ENCODE measurements around the gene NRTN. TPM values are rescaled to one million over a fixed set of nuclear protein-coding genes. Genes with fewer than 3 reads are reported as not detected.

NRTN gene
- total and polyA plus RNA-seq, 2 of the 4 experiments (the other 2 are of a cell fraction): 0.17 to 0.18 TPM

DNA sequence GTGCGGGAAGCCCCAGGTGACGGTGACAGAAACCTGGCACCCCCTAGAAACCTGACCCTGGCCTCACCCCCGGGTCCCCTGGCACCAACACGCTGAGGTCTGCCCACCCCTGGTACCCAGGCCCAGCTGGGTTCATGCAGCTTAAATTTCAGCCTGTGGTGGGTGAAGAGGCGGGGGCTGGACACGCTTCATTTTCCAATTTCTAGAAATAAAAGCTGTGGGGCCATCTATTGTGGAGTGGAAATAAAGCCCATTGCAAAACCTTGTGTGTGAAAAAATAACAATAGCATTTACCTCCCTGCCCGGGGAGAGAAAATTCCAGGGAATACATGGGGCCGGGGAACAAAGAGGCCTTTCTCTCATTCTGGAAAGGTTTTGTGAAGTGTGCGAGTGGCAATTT, 73.0 kb downstream of the NRTN start:
- in situ Hi-C loops (cut with MboI; ENCODE audit: low sequenced_read_pairs) (no loop called here), intact Hi-C loops (cut with micrococcal nuclease) (no loop called here), dilution Hi-C loops (cut with HindIII; ENCODE audit: low sequenced_read_pairs, unreplicated experiment) (no loop called here)
- H3K36me3 ChIP-seq (ENCODE audit: control insufficient read depth, insufficient read depth, low read length): no peaks in the 10 kb centered on the region
- no CpG with 5 or more reads among the region's 9 CpGs for WGBS, 2 experiments (ENCODE audit: extremely low coverage in 2 of 2, insufficient read length in 1 of 2)
- H3K27me3 ChIP-seq (ENCODE audit: control insufficient read depth, insufficient read depth, low read length): peaks cover 4% of the 10 kb centered on the region
- TF ChIP-seq MAFK (IDR thresholded peaks at IDR 0.05; ENCODE audit: low read depth, low read length): no peak
- TF ChIP-seq, protein P1, sequence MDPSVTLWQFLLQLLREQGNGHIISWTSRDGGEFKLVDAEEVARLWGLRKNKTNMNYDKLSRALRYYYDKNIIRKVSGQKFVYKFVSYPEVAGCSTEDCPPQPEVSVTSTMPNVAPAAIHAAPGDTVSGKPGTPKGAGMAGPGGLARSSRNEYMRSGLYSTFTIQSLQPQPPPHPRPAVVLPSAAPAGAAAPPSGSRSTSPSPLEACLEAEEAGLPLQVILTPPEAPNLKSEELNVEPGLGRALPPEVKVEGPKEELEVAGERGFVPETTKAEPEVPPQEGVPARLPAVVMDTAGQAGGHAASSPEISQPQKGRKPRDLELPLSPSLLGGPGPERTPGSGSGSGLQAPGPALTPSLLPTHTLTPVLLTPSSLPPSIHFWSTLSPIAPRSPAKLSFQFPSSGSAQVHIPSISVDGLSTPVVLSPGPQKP (IDR thresholded peaks at IDR 0.05; ENCODE audit: borderline replicate concordance, low read depth, low read length): no peak
- no peak for TF ChIP-seq POLR2A (IDR thresholded peaks at IDR 0.05; ENCODE audit: low read depth, low read length)
- no peak for TF ChIP-seq BHLHE40 (IDR thresholded peaks at IDR 0.05; ENCODE audit: low read depth, low read length)
- no peak for TF ChIP-seq RFX5 (IDR thresholded peaks at IDR 0.05; ENCODE audit: low read depth, low read length)
- TF ChIP-seq SMC3 (IDR thresholded peaks at IDR 0.05; ENCODE audit: low read depth, low read length): no peak
- TF ChIP-seq, protein P2, sequence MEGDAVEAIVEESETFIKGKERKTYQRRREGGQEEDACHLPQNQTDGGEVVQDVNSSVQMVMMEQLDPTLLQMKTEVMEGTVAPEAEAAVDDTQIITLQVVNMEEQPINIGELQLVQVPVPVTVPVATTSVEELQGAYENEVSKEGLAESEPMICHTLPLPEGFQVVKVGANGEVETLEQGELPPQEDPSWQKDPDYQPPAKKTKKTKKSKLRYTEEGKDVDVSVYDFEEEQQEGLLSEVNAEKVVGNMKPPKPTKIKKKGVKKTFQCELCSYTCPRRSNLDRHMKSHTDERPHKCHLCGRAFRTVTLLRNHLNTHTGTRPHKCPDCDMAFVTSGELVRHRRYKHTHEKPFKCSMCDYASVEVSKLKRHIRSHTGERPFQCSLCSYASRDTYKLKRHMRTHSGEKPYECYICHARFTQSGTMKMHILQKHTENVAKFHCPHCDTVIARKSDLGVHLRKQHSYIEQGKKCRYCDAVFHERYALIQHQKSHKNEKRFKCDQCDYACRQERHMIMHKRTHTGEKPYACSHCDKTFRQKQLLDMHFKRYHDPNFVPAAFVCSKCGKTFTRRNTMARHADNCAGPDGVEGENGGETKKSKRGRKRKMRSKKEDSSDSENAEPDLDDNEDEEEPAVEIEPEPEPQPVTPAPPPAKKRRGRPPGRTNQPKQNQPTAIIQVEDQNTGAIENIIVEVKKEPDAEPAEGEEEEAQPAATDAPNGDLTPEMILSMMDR (conservative IDR thresholded peaks at IDR 0.05; ENCODE audit: low read depth, low read length): no peak
- TF ChIP-seq CHD1 (IDR thresholded peaks at IDR 0.05; ENCODE audit: low read depth, low read length): no peak
- TF ChIP-seq FOS (IDR thresholded peaks at IDR 0.05; ENCODE audit: low read depth, low read length): no peak
- no peak for TF ChIP-seq RCOR1 (IDR thresholded peaks at IDR 0.05; ENCODE audit: insufficient replicate concordance, low read length)
- TF ChIP-seq MAZ (IDR thresholded peaks at IDR 0.05; ENCODE audit: borderline replicate concordance, low read depth, low read length): no peak
- TF ChIP-seq, protein P3, sequence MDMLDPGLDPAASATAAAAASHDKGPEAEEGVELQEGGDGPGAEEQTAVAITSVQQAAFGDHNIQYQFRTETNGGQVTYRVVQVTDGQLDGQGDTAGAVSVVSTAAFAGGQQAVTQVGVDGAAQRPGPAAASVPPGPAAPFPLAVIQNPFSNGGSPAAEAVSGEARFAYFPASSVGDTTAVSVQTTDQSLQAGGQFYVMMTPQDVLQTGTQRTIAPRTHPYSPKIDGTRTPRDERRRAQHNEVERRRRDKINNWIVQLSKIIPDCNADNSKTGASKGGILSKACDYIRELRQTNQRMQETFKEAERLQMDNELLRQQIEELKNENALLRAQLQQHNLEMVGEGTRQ (IDR thresholded peaks at IDR 0.05; ENCODE audit: low read depth, low read length): no peak
- no peak for TF ChIP-seq RAD21 (IDR thresholded peaks at IDR 0.05; ENCODE audit: low read length)
- TF ChIP-seq NFE2L2 (IDR thresholded peaks at IDR 0.05; ENCODE audit: low read depth, low read length): no peak
- TF ChIP-seq MXI1 (IDR thresholded peaks at IDR 0.05; ENCODE audit: borderline replicate concordance, low read depth, low read length): no peak
- TF ChIP-seq CEBPB (IDR thresholded peaks at IDR 0.05; ENCODE audit: low read depth, low read length): no peak
- CTCF ChIA-PET: interaction anchor here (1.3 kb wide), 1 partner anchor 74 kb away, joined by 7 read pairs; the partner anchor contains the start of gene NRTN
- H2BK5ac ChIP-seq (ENCODE audit: low read depth, low read length, poor library complexity, severe bottlenecking): no peak overlapping the region
- no peak for ATAC-seq (ENCODE audit: low read depth)
- H3K9me1 ChIP-seq (ENCODE audit: insufficient read depth, low read length): peaks cover 5% of the 10 kb centered on the region; the same call in 1 of the 2 replicates
- BruUV-seq (replicated peaks): no TSS peak
- POLR2A ChIA-PET (ENCODE audit: unreplicated experiment): no interaction called here
- no peak overlapping the region for H4K5ac ChIP-seq (ENCODE audit: low read depth, low read length)
- peaks cover 16% of the 10 kb centered on the region for H3K4me1 ChIP-seq (ENCODE audit: control insufficient read depth, insufficient read depth, low read length)
- H4K8ac ChIP-seq (ENCODE audit: low read depth in 2 of 2, low read length in 2 of 2): no peak overlapping the region
- H3K4me3 ChIP-seq (ENCODE audit: insufficient read depth, low read depth, low read length): no peak overlapping the region
- no peak for DNase-seq
- H3K4ac ChIP-seq (ENCODE audit: low read depth, low read length): no peak overlapping the region
- H2BK120ac ChIP-seq (ENCODE audit: low read depth, low read length): no peak overlapping the region
- H4K91ac ChIP-seq (ENCODE audit: insufficient read depth, low read depth, low read length): no peak overlapping the region
- no peak overlapping the region for H2AK9ac ChIP-seq (replicated peaks; ENCODE audit: low read depth, low read length, poor library complexity)
- H3K23ac ChIP-seq (ENCODE audit: low read depth, low read length): no peak overlapping the region
- H2AK5ac ChIP-seq (ENCODE audit: low read depth, low read length): no peak overlapping the region; the same call in 1 of the 2 replicates
- H3K79me1 ChIP-seq (ENCODE audit: low read depth in 1 of 2, low read length in 2 of 2): no peaks in the 10 kb centered on the region
- H3K18ac ChIP-seq (ENCODE audit: low read depth, low read length): no peak overlapping the region
- no peak overlapping the region for H2BK20ac ChIP-seq (ENCODE audit: low read depth, low read length)
- no peak overlapping the region for H3K4me2 ChIP-seq (ENCODE audit: low read depth, low read length)
- no peak overlapping the region for H3K56ac ChIP-seq (ENCODE audit: extremely low read depth, insufficient read depth, low read length)
- no peak overlapping the region for H2AFZ ChIP-seq (replicated peaks; ENCODE audit: low read length, poor library complexity)
- H4K20me1 ChIP-seq (ENCODE audit: insufficient read depth, low read length): no peaks in the 10 kb centered on the region
- H3K9ac ChIP-seq (ENCODE audit: low read depth, low read length): no peak overlapping the region
- no peak overlapping the region for H3K14ac ChIP-seq (replicated peaks; ENCODE audit: low read depth, low read length)
- no peak overlapping the region for H2BK15ac ChIP-seq (ENCODE audit: low read depth, low read length)
- H3K27ac ChIP-seq (ENCODE audit: insufficient read depth, low read length): no peak overlapping the region
- H3K9me3 ChIP-seq (ENCODE audit: control insufficient read depth, insufficient read depth, low read length): no peaks in the 10 kb centered on the region

Data from IMR-90 (cell line).